ENCODE results near the gene LAMB1.
"Not testable (repeated sequence)": the region's sequence is repeated elsewhere in the genome, so short reads cannot be mapped to it uniquely, and the experiment has no call there.

LAMB1 gene

DNA sequence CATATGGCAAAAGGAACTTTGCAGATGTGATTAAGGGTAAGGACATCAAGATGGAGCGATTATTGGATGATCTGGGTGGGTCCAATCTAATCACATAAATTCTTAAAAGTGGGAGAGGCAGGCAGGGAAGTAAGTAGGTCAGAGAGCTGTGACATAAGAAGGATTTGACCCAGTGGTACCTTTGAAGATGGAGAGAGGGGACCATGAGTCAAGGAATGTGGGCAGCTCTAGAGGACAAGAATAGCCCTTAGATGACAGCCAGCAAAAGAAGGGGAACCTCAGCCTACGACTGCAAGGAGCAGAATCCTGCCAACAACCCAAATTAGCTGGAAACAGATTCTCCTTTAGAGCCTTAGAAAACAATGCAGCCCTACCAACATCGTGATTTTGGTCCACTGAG lies 34.5 kb downstream of the LAMB1 start:
- DNase-seq, result no peak

DNA sequence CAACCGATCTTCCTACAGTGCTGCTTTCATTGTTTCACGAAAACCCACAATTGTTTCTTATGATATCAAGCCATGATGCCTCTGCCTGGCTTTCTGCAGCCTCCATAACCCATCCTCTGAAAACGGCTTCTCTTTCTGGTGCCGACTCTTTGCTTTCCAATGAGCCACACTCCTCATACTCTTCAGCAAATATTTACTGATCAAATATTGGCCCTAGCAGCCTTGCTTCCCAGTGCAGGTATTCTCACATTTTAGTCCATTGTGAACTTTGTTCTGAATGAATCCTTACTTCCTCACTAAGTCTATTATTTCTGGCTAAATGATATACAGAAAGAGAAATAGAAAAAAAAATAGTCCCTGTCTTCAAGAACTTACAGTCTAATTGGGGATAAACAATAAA lies 35.5 kb downstream of the LAMB1 start:
- DNase-seq, result no peak

DNA sequence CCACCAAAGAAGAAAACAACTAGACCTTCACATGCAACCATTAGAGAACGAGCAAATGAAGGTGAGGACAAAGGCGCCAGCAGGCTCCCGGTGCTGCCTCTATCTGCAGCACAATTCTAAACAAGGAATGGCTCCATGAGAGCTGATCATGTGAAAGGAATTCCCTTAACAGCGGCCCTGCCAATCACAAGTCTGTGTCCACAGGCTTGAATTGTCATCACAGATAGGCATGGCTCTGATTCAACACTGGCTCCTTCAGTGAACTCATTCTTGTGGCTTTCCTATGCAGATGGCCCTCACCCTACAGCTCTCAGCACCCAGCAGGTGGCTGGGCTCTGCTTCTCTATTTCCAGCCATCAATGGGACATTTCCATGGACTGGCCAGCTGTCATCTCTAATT lies 36.2 kb downstream of the LAMB1 start:
- peak; percentile 59 for DNase-seq

GRCh38 chr7:107964510-107964909 lies 38.5 kb downstream of the LAMB1 start:
- no peak for DNase-seq

GRCh38 chr7:107962817-107963216 lies 40.1 kb downstream of the LAMB1 start:
- DNase-seq, result no peak

- DNase-seq, result no peak
Measured at GRCh38 chr7:107961405-107961804, 41.6 kb downstream of the LAMB1 start.

- DNase-seq, result no peak
Measured at GRCh38 chr7:107960272-107960671, 42.7 kb downstream of the LAMB1 start.

GRCh38 chr7:107959527-107959898 lies 43.4 kb downstream of the LAMB1 start:
- DNase-seq, result no peak

- DNase-seq, result no peak
Measured at GRCh38 chr7:107958764-107959526, 44.0 kb downstream of the LAMB1 start.

DNA sequence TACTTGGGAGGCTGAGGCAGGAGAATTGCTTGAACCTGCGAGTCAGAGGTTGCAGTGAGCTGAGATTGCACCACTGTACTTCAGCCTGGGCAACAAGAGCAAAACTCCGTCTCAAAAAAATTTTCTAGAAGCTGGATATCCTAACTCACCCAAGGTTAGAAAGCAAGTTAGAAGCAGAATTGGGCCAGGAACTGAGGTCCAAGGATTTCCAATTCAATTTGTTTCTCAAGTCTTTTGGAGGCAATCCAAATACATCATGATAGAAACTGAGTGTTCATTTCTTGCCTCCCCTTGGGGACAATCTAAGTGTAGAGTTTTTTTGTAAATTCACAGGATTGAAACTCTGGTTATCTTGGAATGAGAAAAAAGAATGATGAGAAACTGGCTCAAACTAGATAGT lies 45.5 kb downstream of the LAMB1 start:
- DNase-seq, result no peak

DNA sequence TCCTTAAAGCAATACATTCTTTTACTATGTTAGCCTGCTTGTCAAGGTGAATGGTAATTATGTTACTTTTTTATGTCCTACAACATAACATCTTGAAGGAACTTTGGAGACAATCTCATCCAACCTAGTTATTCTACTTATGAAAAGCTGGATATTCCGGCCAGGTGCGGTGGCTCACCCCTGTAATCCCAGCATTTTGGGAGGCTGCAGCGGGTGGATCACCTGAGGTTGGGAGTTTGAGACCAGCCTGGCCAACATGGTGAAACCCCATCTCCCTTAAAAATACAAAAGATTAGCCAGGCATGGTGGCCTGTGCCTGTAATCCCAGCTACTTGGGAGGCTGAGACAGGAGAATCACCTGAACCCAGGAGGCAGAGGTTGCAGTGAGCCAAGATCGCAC lies 46.0 kb downstream of the LAMB1 start:
- DNase-seq, result not testable (repeated sequence)

- no peak for DNase-seq
Measured at GRCh38 chr7:107955394-107955793, 47.6 kb downstream of the LAMB1 start.

- no peak for DNase-seq
Measured at GRCh38 chr7:107953924-107954303, 49.0 kb downstream of the LAMB1 start.

DNA sequence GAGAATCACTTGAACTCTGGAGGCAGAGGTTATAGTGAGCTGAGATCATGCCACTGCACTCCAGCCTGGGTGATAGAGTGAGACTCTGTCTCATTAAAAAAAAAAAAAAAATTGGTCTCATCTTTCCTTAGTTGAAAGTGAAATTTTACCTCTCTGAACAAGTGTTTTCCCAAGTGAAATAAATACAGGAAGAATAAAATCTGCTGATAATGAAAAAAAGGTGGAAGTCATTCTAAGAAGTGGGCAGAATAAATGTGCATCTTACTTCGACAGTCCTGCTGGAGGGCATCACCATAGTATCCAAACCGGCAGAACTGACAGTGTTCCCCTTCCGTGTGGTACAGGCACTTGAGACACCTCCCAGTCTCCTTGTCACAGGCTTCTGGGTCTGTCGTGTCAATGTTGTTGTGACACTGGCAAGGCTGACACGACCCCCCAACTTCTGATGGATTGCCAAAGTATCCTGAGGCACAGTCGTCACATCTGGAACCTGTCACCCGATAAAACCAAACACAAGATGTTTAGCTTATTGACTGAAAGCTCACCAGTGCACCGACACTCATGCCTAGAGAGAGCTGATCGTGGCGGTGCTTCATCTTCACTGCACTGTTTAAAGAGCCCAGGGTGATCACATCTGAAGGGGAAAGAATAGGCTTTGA lies 49.6 kb downstream of the LAMB1 start:
- no peak for DNase-seq

- DNase-seq, result no peak
Measured at GRCh38 chr7:107951896-107952295, 51.1 kb downstream of the LAMB1 start.

- no peak for DNase-seq
Measured at GRCh38 chr7:107951172-107951787, 51.7 kb downstream of the LAMB1 start.

DNA sequence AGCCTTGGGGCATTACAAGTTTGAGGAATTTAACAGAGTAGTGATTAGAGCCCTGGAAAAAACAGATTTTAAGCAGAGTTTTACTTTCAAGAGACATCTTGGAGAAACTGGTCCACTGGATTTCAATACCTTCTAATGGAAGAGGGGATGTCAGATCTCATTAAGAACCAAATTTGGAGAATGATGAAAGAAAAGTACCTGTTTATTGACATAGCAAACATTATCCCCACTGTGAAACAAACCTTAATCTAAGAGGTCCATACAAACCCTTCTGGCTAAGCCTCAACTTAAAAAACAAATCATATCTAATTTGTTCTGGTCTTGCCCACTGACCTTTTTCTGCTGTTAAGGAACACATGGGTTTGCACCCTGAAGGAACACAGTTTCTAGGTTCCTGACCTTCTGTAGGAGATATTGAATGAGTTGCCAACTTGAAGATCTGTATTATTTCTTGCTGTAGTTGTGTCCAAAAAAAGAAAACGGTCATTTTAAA lies 53.5 kb downstream of the LAMB1 start:
- no peak for DNase-seq

GRCh38 chr7:107948645-107949442 lies 54.1 kb downstream of the LAMB1 start:
- no peak for DNase-seq

- no peak for DNase-seq
Measured at GRCh38 chr7:107946881-107947280, 56.1 kb downstream of the LAMB1 start.

GRCh38 chr7:107946451-107946850 lies 56.5 kb downstream of the LAMB1 start:
- DNase-seq, result no peak

DNA sequence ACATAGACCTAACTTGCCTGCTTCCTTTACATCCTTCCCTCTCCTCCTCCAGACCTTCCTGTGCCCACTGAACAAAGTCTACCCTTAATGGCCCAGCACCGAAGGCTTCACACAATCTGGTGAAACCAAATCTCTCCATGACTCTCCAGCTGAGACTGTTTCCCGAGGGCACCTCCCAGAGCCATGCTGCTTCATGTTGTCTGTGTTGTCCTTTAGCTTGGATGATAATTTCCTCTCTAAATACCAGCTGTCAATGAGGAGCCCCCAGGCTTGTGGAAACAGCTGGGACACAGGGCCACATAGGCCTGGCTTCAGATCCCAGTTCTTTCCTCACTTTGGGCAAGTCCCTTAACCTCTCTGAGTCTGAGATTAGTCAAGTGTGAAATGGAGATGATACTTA lies 57.6 kb downstream of the LAMB1 start:
- no peak for DNase-seq

- DNase-seq, result no peak
Measured at GRCh38 chr7:107944411-107945169, 58.4 kb downstream of the LAMB1 start.

- DNase-seq, result no peak
Measured at GRCh38 chr7:107943018-107943417, 59.9 kb downstream of the LAMB1 start.

Data from eye (tissue), 1 donor.